ENCODE results near the gene PKN2. TPM values are rescaled to one million over a fixed set of nuclear protein-coding genes. Genes with fewer than 3 reads are reported as not detected.

PKN2 gene
- total RNA-seq, 1 donor from 2014 or later: 72.8 TPM

DNA sequence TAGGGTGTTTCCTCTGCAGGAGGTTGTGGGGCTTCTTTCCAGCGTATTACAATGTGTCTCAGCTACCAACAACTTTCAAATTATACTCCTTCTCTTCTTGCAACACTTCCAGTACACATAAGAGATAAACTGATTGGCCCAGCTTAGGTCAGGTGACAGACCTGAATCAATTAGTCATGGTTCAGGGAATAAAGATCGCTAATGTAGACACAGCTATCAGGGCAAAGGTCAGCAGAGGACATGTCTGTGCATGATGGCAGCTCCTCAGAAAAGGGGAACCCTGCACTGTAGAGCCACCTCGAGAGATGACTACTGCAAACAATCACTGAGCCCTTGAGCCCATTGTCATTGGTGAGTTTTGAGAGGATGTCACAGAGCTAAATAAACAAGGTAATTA lies 36.8 kb upstream of the PKN2 start:
- TF ChIP-seq, protein P1, sequence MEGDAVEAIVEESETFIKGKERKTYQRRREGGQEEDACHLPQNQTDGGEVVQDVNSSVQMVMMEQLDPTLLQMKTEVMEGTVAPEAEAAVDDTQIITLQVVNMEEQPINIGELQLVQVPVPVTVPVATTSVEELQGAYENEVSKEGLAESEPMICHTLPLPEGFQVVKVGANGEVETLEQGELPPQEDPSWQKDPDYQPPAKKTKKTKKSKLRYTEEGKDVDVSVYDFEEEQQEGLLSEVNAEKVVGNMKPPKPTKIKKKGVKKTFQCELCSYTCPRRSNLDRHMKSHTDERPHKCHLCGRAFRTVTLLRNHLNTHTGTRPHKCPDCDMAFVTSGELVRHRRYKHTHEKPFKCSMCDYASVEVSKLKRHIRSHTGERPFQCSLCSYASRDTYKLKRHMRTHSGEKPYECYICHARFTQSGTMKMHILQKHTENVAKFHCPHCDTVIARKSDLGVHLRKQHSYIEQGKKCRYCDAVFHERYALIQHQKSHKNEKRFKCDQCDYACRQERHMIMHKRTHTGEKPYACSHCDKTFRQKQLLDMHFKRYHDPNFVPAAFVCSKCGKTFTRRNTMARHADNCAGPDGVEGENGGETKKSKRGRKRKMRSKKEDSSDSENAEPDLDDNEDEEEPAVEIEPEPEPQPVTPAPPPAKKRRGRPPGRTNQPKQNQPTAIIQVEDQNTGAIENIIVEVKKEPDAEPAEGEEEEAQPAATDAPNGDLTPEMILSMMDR (IDR thresholded peaks at IDR 0.05; ENCODE audit: unreplicated experiment): no peak
- Mint-ChIP-seq H3K9me3 (ENCODE audit: low read depth) (no peaks in the 10 kb centered on the region), H3K27me3 (no peaks in the 10 kb centered on the region), H3K36me3 (ENCODE audit: insufficient read depth) (no peaks in the 10 kb centered on the region), H3K4me3 (ENCODE audit: low read depth) (no peak overlapping the region), H3K27ac (no peak overlapping the region), H3K4me1 (ENCODE audit: low read depth) (peaks cover 6% of the 10 kb centered on the region)
- no peak for DNase-seq (ENCODE audit: low spot score, unreplicated experiment)

DNA sequence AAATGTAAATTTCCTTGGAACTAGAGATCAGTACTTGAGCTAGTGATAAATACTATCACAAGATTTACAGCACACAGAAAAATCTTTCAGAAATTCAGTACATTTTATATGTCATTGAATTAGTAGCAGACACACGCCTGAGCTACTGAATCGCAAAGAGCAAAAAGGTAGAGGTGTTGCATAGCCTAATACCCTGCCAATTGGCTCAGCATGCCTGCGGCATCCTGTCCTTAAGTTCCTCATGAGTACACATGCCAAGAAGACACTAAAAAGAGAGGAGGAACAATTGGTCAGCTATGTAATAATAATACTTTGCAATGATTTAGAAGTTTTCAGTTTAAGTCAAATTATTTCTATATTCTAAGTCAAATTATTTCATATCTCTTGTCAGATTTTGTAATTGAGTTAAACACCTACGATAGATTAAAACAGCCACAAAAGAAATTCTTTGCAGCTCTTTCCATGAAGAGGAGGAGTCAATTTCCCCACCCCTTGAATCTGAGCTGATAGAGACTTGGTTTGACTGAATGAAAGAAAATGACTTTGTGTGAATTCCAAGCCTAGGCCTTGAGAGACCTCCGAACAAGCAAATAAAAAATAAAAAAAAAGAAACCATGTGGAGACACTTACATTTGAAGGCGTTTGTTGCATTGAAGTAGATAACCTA lies 36.2 kb upstream of the PKN2 start:
- Mint-ChIP-seq H3K4me1 (ENCODE audit: low read depth) (peaks cover 6% of the 10 kb centered on the region), H3K4me3 (ENCODE audit: low read depth) (no peak overlapping the region), H3K36me3 (ENCODE audit: insufficient read depth) (no peaks in the 10 kb centered on the region), H3K27ac (no peak overlapping the region), H3K9me3 (ENCODE audit: low read depth) (no peaks in the 10 kb centered on the region), H3K27me3 (no peaks in the 10 kb centered on the region)
- DNase-seq (ENCODE audit: low spot score, unreplicated experiment): no peak
- TF ChIP-seq, protein P1 (IDR thresholded peaks at IDR 0.05; ENCODE audit: unreplicated experiment): no peak

DNA sequence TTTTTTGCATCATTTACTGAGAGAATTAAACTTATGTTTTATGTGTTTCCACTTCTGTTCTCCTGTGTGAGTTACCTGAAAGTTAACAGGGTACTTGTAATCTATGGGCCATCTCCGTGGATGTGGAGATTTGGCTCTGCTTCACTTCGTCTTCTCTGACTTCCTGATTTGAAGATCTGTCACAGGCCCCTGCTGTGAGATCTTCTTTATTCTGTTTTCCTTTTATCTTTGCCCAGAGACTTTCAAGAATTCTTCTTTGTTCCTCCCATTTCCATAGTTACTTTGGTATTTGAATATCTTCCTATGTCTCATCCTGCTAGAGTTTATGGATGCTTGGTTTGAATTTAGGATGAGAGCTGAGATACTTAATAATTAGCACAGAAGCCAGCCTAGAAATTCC lies 35.4 kb upstream of the PKN2 start:
- no peak overlapping the region for H3K4me3 Mint-ChIP-seq (ENCODE audit: low read depth)
- no peaks in the 10 kb centered on the region for H3K36me3 Mint-ChIP-seq (ENCODE audit: insufficient read depth)
- H3K27ac Mint-ChIP-seq: no peak overlapping the region
- no peaks in the 10 kb centered on the region for H3K27me3 Mint-ChIP-seq
- peaks cover 6% of the 10 kb centered on the region for H3K4me1 Mint-ChIP-seq (ENCODE audit: low read depth)
- TF ChIP-seq, protein P1 (IDR thresholded peaks at IDR 0.05; ENCODE audit: unreplicated experiment): no peak
- no peak for DNase-seq (ENCODE audit: low spot score, unreplicated experiment)
- no peaks in the 10 kb centered on the region for H3K9me3 Mint-ChIP-seq (ENCODE audit: low read depth)

DNA sequence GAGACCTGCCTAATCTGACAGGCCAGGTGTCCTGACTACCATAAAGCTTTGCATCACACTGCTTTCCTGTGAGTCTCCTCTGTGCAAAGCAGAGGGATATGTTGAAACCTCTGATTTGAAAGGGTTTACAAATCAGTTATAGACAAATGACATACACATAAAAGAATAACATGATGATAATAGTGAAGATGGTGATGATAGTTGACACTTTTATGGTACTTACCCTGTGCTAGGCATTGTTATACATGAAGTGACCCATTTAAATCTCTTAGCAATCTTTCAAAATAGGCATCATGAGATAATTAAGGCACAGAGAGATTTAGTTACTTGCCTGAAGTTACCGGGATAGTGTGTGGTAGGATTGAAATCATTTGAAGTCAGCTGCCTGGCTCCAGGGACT lies 34.1 kb upstream of the PKN2 start:
- no peaks in the 10 kb centered on the region for H3K27me3 Mint-ChIP-seq
- H3K36me3 Mint-ChIP-seq (ENCODE audit: insufficient read depth): no peaks in the 10 kb centered on the region
- TF ChIP-seq, protein P1 (IDR thresholded peaks at IDR 0.05; ENCODE audit: unreplicated experiment): no peak
- no peak overlapping the region for H3K4me3 Mint-ChIP-seq (ENCODE audit: low read depth)
- H3K27ac Mint-ChIP-seq: no peak overlapping the region
- no peak for DNase-seq (ENCODE audit: low spot score, unreplicated experiment)
- peaks cover 6% of the 10 kb centered on the region for H3K4me1 Mint-ChIP-seq (ENCODE audit: low read depth)
- no peaks in the 10 kb centered on the region for H3K9me3 Mint-ChIP-seq (ENCODE audit: low read depth)

DNA sequence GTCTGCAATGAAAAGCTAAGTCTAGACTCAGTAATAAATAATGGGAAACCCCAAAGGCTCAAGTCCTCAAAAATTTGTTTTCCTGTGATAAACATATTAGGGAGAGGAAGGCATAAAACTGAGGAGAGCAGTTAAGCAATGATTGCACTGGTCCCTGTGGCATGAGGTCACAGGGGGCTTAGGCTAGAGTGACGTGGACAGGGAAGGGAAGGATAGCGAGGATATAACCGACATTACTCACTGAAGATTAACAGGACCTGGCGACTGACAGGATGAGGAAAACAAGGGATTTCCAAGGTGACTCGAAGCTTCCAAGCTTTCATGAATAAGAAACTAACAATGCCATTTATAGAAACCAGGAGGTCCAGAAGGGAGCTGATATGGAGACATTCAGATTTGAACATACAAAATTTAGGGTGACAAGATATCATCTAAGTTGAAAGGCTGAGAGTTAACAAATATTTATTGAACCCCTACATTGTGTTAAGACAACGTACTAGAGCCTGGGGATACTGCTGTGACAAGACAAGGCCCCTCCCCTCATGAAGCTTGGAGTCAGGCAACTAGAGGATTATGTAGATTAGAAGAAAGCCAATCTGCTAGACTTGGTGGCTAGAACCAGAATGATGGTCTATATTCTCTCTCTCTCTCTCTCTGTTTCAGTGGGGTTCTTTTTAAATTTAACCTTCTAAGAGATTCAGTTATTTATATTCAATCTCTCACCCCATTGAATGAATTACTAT lies 33.2 kb upstream of the PKN2 start:
- Mint-ChIP-seq H3K4me3 (ENCODE audit: low read depth) (no peak overlapping the region), H3K9me3 (ENCODE audit: low read depth) (no peaks in the 10 kb centered on the region), H3K36me3 (ENCODE audit: insufficient read depth) (no peaks in the 10 kb centered on the region)

More for the DNA sequence above, 33.2 kb upstream of the PKN2 start:
- Mint-ChIP-seq H3K27me3 (no peaks in the 10 kb centered on the region), H3K4me1 (ENCODE audit: low read depth) (peaks cover 6% of the 10 kb centered on the region), H3K27ac (no peak overlapping the region)
- no peak for DNase-seq (ENCODE audit: low spot score, unreplicated experiment)
- TF ChIP-seq, protein P1 (IDR thresholded peaks at IDR 0.05; ENCODE audit: unreplicated experiment): no peak
